Putamen (tissue), 1 donor: ENCODE data around the gene RNF223.

ENCODE experiments used
- DNase-seq: peaks from one replicate; pipeline ENCODE4 v3.0.0-alpha.2; 2016; ENCODE audit warnings: low spot score

Gene RNF223

DNA sequence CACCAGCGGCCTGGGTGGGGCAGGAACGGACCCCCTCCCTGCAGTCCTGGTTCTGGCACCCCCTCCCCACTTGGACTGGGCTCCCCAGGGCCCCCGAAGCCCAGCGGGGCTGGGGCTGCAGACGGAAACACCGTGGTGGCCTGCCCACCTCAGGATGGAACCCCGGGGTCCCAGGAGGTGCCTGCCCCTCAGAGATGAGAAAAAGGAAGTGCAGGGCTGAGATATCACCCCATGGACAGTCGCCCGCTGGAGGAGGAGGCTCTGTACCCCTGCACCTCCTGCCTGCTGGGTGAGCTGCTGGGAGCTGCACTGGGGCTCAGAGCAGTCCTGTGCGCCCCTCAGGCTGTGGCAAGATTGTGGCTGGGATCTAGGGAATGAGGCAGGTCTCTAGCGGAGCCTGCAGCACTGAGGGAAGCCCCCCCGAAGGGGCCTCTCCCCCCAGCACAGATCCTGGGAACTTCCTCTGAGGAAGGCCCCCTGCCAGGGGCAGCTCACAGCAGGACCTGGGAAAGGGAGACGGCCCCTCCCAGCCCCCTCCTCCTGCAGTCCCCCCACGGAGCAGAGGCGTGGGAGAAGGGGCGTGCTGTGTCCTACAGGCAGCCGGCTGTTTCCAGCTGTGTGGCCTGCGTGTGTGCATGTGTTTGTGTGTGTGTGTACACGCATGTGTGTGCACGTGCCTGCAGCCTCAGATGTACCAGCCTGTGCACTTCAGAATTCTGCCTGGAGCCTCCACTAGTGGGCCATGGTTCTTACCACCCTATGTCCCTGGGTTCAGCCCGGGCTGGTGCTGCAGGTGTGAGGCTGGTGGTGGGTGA is 47.3 kb downstream of the RNF223 start:
- DNase-seq, result no peak

DNA sequence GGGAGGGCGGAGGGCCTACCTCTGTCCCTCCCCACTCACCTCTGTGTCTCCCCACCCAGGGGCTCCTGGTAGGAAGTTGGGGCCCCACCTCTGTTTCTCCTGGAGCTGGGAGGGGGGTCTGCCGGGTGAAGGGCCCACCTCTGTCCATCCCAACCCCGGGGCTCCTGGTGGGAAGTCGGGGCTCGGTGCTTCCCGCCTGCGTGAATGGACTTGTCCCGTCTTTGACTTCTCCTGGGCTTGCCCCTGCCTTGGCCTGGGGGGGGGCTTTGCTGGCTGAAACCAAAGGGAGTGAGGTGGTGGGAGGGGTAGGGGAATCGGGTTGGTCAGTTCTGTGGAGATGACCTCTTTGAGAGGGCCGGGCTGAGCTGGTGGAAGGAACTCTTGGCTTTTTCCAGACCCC is 48.4 kb downstream of the RNF223 start:
- no peak for DNase-seq

DNA sequence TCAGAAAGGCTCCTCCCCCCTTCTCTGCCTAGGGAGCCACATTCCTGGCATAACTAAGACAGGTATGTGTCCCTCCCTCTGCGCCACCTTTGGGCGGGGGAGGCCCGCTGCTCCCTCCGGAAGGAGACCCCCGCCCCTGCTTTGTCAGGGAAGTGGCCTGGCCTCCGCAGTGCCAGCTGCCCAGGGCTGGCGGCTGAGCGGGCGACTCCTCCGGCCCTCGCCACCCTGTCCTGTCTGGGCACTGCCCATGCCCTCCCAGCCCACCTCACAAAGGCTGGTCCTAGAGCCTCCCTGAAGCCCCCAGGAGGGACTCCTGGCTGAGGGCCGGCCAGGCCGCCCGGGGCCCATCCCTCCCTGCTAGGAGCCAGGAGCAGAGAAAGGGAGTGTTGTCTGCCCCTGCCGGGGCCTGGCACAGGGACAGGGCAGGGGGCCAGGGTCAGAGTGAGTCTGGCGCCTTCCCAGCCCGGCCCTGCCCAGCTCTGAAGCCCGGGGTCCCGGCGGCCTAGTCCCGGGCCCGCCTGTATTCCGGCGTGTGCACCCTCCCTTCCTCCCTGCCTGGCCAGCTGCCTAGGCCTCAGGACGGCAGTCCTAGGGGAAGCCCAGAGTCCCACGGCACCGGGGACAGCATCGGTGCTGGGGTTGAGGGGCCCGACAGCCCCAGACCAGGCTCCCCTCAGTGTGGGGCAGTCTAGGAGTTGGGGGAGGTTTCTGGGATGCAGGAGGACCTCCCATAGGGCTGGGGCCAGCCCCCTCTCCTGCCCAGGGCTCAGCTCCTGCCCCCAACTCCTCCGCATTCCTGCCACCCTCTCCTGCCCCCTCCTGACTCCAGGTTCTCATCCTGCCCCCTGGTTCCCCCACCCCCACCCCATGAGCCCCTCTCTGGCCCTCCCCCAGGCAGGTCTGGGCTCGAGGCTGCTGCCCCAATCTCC is 49.1 kb downstream of the RNF223 start:
- DNase-seq, result no peak

DNA sequence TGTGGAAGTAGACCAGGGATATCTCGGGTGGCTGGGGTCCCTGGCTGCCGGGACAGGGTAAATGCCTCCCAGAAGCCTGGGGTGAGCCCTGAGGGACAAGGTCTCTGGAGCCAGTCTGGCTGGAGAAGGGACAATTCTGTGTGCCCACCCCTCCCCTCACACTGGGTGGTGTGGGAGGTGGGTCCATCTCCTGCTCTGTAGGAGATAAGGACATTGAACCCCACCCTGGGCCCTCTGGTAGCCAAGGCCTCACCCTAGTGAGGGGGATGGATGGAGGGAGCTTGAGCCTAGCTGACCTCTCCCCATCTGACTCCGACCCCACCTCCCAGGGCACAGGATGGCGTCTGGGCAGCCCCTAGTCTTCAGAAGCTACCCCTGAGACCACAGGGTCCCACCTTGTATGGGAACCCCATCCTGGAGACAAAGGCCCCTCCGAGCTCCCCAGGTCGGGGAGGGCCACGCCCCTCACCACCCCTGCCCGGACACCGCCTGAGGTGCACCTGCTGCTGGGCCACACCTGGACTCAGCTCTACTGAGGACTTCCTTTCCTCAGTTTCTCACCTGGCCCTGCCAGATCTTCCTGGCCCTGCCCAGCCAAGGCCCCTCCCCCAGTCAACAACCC is 49.8 kb downstream of the RNF223 start:
- DNase-seq, result no peak

- no peak for DNase-seq
Observed at GRCh38 chr1:1023700-1024099, 50.4 kb downstream of the RNF223 start.

GRCh38 chr1:1022302-1023009 is 51.6 kb downstream of the RNF223 start:
- no peak for DNase-seq

- DNase-seq, result no peak
Observed at GRCh38 chr1:1021920-1022259, 52.2 kb downstream of the RNF223 start.

GRCh38 chr1:1021010-1021919 is 52.8 kb downstream of the RNF223 start:
- no peak for DNase-seq
